Retina (tissue), 1 donor: ENCODE results near the gene FAM163A.

Experiments used
- DNase-seq: peaks from one replicate; pipeline ENCODE4 v3.0.0-alpha.2; 2016

The FAM163A gene

GRCh38 chr1:179860652-179861051 lies 117.6 kb downstream of the FAM163A start:
- DNase-seq: no peak

GRCh38 chr1:179865377-179865776 lies 122.3 kb downstream of the FAM163A start:
- no peak for DNase-seq
